Suprapubic skin (tissue), 3 donors: Measurements from ENCODE around the gene LRRC73.

Source experiments
- EP300 ChIP-seq: sonication (generic); formaldehyde crosslinking; IDR thresholded peaks from one replicate; pipeline ENCODE4 v1.6.1; 2017; ENCODE audit warnings: antibody characterized with exemption
- POLR2A ChIP-seq, 2 donors: fragments of 450-650 bp; IDR thresholded peaks; one replicate each; pipeline ENCODE4 v1.6.1; 2017; ENCODE audit warnings: antibody characterized with exemption in 2 of 2, mild to moderate bottlenecking in 2 of 2, moderate library complexity in 2 of 2
- TF ChIP-seq, protein P1 (sequence below), 2 donors: fragments of 200-600 bp in 1 of 2; fragments of 450-650 bp in 1 of 2; sonication (generic) in 1 of 2; IDR thresholded peaks; one replicate each; pipeline ENCODE4 v1.5.1; 2016 to 2019; ENCODE audit warnings: antibody characterized with exemption in 2 of 2, mild to moderate bottlenecking in 1 of 2, moderate library complexity in 1 of 2

DNA sequence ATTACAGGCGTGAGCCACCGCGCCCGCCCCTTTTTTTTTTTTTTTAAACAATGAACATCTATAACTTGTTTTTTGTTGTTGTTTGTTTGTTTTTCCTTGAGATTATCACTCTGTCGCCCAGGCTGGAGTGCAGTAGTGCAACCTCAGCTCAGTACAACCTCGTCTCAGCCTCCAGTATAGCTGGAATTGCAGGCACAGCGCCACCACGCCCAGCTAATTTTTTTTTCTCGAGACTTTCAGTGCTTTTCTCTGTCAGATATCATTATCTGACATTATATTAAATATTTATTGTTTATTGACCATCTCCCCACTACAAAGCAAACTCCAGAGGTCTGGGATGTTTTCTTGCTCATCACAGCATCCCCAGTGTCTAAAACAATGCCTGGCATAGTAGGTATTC, 52.5 kb downstream of the LRRC73 start:
- TF ChIP-seq POLR2A (IDR thresholded peaks at IDR 0.05), result no peak
- TF ChIP-seq, protein P1, sequence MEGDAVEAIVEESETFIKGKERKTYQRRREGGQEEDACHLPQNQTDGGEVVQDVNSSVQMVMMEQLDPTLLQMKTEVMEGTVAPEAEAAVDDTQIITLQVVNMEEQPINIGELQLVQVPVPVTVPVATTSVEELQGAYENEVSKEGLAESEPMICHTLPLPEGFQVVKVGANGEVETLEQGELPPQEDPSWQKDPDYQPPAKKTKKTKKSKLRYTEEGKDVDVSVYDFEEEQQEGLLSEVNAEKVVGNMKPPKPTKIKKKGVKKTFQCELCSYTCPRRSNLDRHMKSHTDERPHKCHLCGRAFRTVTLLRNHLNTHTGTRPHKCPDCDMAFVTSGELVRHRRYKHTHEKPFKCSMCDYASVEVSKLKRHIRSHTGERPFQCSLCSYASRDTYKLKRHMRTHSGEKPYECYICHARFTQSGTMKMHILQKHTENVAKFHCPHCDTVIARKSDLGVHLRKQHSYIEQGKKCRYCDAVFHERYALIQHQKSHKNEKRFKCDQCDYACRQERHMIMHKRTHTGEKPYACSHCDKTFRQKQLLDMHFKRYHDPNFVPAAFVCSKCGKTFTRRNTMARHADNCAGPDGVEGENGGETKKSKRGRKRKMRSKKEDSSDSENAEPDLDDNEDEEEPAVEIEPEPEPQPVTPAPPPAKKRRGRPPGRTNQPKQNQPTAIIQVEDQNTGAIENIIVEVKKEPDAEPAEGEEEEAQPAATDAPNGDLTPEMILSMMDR (IDR thresholded peaks at IDR 0.05), result no peak
- no peak for TF ChIP-seq EP300
